K562 (cell line): ENCODE data around the gene ANAPC13. TPM values are rescaled to one million over a fixed set of nuclear protein-coding genes. Genes with fewer than 3 reads are reported as not detected.

Experiments
- BCLAF1 ChIP-seq, 2 experiments: fragments of 450-650 bp in 1 of 2; IDR thresholded peaks; 2 replicates each; pipeline ENCODE4 v1.6.1; 2011 to 2017; ENCODE audit warnings: low read depth in 2 of 2, antibody characterized with exemption in 1 of 2, borderline replicate concordance in 1 of 2, low read length in 1 of 2, mild to moderate bottlenecking in 1 of 2, mixed read lengths in 1 of 2; ENCODE audit not compliant: control insufficient read depth in 1 of 2
- CCAR2 ChIP-seq: fragments of 200-400 bp; formaldehyde crosslinking; IDR thresholded peaks from 2 replicates; pipeline ENCODE4 v1.6.1; 2017; ENCODE audit warnings: mild to moderate bottlenecking, low read depth, low read length
- CCNT2 ChIP-seq: IDR thresholded peaks from 2 replicates; pipeline ENCODE4 v1.6.1; 2011; ENCODE audit warnings: borderline replicate concordance, low read depth, mild to moderate bottlenecking, moderate library complexity, mixed read lengths, low read length; ENCODE audit not compliant: insufficient read length; ENCODE audit errors: extremely low read depth
- GABPB1 ChIP-seq: sonication (generic); formaldehyde crosslinking; IDR thresholded peaks from 2 replicates; pipeline ENCODE4 v1.8.0; 2022; ENCODE audit warnings: mild to moderate bottlenecking, missing genetic modification reagents
- GTF2E2 ChIP-seq: fragments of 200-800 bp; sonication (Bioruptor generic); IDR thresholded peaks from 2 replicates; pipeline ENCODE4 v1.6.1; 2016; ENCODE audit warnings: missing genetic modification characterization, missing compliant biosample characterization
- HDAC3 ChIP-seq: fragments of 450-650 bp; IDR thresholded peaks from 2 replicates; pipeline ENCODE4 v1.6.1; 2018; ENCODE audit warnings: borderline replicate concordance, mild to moderate bottlenecking, moderate library complexity; ENCODE audit not compliant: partially characterized antibody
- HNRNPL ChIP-seq: fragments of 200-400 bp; formaldehyde crosslinking; IDR thresholded peaks from 2 replicates; pipeline ENCODE4 v1.6.1; 2017; ENCODE audit warnings: low read depth, mild to moderate bottlenecking, low read length
- MAFK ChIP-seq: IDR thresholded peaks from 2 replicates; pipeline ENCODE4 v1.6.1; 2011; ENCODE audit warnings: low read length, improper control_type of control experiment
- OTX1 ChIP-seq: fragments of 450-650 bp; formaldehyde crosslinking; IDR thresholded peaks from 2 replicates; pipeline ENCODE4 v1.4.0; 2022; ENCODE audit warnings: mild to moderate bottlenecking
- PBX2 ChIP-seq, 2 experiments: IDR thresholded peaks in 1 of 2; conservative IDR thresholded peaks in 1 of 2; 2 replicates each; pipeline ENCODE4 v1.6.1; 2016; ENCODE audit warnings: low read depth in 2 of 2, mild to moderate bottlenecking in 1 of 2, missing compliant biosample characterization in 1 of 2, missing genetic modification characterization in 1 of 2, moderate library complexity in 1 of 2
- PCBP2 ChIP-seq: fragments of 200-400 bp; formaldehyde crosslinking; IDR thresholded peaks from 2 replicates; pipeline ENCODE4 v1.6.1; 2018; ENCODE audit warnings: low read length, low read depth, mild to moderate bottlenecking, moderate library complexity; ENCODE audit not compliant: poor library complexity, severe bottlenecking
- SRSF1 ChIP-seq: fragments of 200-400 bp; formaldehyde crosslinking; IDR thresholded peaks from 2 replicates; pipeline ENCODE4 v1.6.1; 2017; ENCODE audit warnings: mild to moderate bottlenecking, low read depth, low read length, moderate library complexity
- ZBTB17 ChIP-seq: fragments of 450-650 bp; formaldehyde crosslinking; IDR thresholded peaks from 2 replicates; pipeline ENCODE4 v1.4.0; 2020; ENCODE audit warnings: mild to moderate bottlenecking
- ZNF140 ChIP-seq: fragments of 250-450 bp; sonication (Bioruptor Pico); IDR thresholded peaks from 2 replicates; pipeline ENCODE4 v1.8.0; 2021; ENCODE audit warnings: moderate library complexity, mild to moderate bottlenecking, inconsistent platforms
- polyA plus RNA-seq, 8 experiments: library from polyadenylated mRNA; depleted of rRNA in 4 of 8; stranded (reverse) in 5 of 8; unstranded in 3 of 8; fragments of >200 nt; fragmentation: Nextera tagmentation in 2 of 8; fragmentation: Illumina TruSeq in 1 of 8; extraction: Ambion mirVana in 2 of 8; extraction: Trizol in 1 of 8; gene quantifications; 2 replicates each; pipeline versions ENCODE4 v1.2.1 to v1.2.3, GENCODE V29; 2011 to 2014; ENCODE audit warnings: inconsistent platforms in 1 of 8, missing spikeins in 1 of 8
- total RNA-seq, 7 experiments: library from RNA; depleted of rRNA in 6 of 7; stranded (reverse); fragments of >200 nt in 6 of 7; fragmentation: Illumina TruSeq in 2 of 7; extraction: Trizol in 2 of 7; gene quantifications; 2 replicates each; pipeline versions ENCODE4 v1.2.1 to v1.2.3, GENCODE V29; 2011 to 2021; ENCODE audit warnings: low replicate concordance in 1 of 7
- TF ChIP-seq, protein P1 (sequence below): fragments of 250-450 bp; sonication (Bioruptor Pico); IDR thresholded peaks from 2 replicates; pipeline ENCODE4 v1.4.0; 2020; ENCODE audit warnings: mild to moderate bottlenecking

ANAPC13 gene
- total and polyA plus RNA-seq, 9 of the 15 experiments (the other 6 are each of a cell fraction or from before 2014, with no cell fraction given), result 48.5 to 238 (median 68.5) TPM

DNA sequence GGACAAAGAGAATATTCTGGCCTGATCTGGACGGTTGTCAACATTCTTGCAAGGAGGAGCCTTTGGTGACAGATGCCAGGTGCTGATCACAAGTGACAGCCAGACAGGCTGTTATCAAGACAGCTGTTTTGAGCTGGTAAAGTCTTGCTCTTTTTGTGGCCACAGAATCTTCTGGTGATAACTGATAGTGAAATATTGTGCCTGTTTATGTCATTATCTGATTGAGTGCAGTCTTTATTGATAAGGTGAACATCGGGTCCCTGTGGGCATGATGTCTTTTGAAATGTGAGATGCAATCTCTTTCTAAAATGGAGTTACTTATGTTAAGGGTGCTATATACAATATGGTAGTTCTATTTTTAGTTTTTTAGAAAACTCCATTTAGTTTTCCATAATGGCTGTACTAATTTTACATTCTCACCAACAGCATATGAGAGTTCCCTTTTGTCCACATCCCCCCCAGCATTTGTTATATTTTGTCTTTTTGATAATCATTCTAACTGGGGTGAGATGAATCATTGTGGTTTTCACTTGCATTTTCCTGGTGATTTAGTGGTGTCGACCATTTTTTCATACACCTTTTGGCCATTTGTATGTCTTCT, 10.8 kb upstream of the ANAPC13 start (continued):
- TF ChIP-seq BCLAF1 (IDR thresholded peaks at IDR 0.05; ENCODE audit: borderline replicate concordance in 1 of 2, control insufficient read depth in 1 of 2, low read depth in 2 of 2, low read length in 1 of 2) (no peak), CCAR2 (no peak), SRSF1 (no peak), OTX1 (CRISPR knock-in tag) (peak; percentile 49; the same call in 1 of the 2 replicates), MAFK (no peak), PBX2 (CRISPR knock-in tag; IDR thresholded peaks at IDR 0.05; ENCODE audit: low read depth) (no peak), PBX2 (tag; conservative IDR thresholded peaks at IDR 0.05; ENCODE audit: low read depth) (peak; percentile 74), PCBP2 (no peak), ZBTB17 (CRISPR knock-in tag) (peak; percentile 88), ZNF140 (CRISPR knock-in tag) (peak; percentile 68; the same call in 1 of the 2 replicates), GTF2E2 (tag) (peak; percentile 35; the same call in 1 of the 2 replicates), CCNT2 (peak; percentile 76), GABPB1 (CRISPR knock-in tag) (no peak), HDAC3 (peak; percentile 80), HNRNPL (no peak)
- TF ChIP-seq, protein P1, sequence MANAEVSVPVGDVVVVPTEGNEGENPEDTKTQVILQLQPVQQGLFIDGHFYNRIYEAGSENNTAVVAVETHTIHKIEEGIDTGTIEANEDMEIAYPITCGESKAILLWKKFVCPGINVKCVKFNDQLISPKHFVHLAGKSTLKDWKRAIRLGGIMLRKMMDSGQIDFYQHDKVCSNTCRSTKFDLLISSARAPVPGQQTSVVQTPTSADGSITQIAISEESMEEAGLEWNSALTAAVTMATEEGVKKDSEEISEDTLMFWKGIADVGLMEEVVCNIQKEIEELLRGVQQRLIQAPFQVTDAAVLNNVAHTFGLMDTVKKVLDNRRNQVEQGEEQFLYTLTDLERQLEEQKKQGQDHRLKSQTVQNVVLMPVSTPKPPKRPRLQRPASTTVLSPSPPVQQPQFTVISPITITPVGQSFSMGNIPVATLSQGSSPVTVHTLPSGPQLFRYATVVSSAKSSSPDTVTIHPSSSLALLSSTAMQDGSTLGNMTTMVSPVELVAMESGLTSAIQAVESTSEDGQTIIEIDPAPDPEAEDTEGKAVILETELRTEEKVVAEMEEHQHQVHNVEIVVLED (CRISPR knock-in tag), result peak; percentile 65
